ENCODE data around the gene NNMT.

- TF ChIP-seq, protein P1, sequence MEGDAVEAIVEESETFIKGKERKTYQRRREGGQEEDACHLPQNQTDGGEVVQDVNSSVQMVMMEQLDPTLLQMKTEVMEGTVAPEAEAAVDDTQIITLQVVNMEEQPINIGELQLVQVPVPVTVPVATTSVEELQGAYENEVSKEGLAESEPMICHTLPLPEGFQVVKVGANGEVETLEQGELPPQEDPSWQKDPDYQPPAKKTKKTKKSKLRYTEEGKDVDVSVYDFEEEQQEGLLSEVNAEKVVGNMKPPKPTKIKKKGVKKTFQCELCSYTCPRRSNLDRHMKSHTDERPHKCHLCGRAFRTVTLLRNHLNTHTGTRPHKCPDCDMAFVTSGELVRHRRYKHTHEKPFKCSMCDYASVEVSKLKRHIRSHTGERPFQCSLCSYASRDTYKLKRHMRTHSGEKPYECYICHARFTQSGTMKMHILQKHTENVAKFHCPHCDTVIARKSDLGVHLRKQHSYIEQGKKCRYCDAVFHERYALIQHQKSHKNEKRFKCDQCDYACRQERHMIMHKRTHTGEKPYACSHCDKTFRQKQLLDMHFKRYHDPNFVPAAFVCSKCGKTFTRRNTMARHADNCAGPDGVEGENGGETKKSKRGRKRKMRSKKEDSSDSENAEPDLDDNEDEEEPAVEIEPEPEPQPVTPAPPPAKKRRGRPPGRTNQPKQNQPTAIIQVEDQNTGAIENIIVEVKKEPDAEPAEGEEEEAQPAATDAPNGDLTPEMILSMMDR (IDR thresholded peaks at IDR 0.05; ENCODE audit: poor library complexity): no peak
- TF ChIP-seq EZH2 (IDR thresholded peaks at IDR 0.05; ENCODE audit: borderline replicate concordance): no peak
These were observed 43.4 kb upstream of the NNMT start for GRCh38 chr11:114252767-114253166.

All from hepatocyte (in vitro differentiated cells).